Vagina (tissue), 2 donors: ENCODE data around the gene HMGA1.

Experiments
- CTCF ChIP-seq, 3 experiments: fragments of 450-650 bp in 2 of 3; fragments of 200-600 bp in 1 of 3; sonication (generic) in 1 of 3; IDR thresholded peaks; one replicate each; pipeline ENCODE4 v1.5.1; 2017 to 2019; ENCODE audit warnings: antibody characterized with exemption in 3 of 3, mild to moderate bottlenecking in 2 of 3, moderate library complexity in 2 of 3
- POLR2A ChIP-seq, 2 donors: fragments of 450-650 bp; IDR thresholded peaks; one replicate each; pipeline ENCODE4 v1.6.1; 2017; ENCODE audit warnings: antibody characterized with exemption in 2 of 2, mild to moderate bottlenecking in 2 of 2, moderate library complexity in 2 of 2
- POLR2AphosphoS5 ChIP-seq, 2 donors: sonication (generic); formaldehyde crosslinking; IDR thresholded peaks; one replicate each; pipeline ENCODE4 v1.9.0; 2017; ENCODE audit warnings: antibody characterized with exemption in 2 of 2, mild to moderate bottlenecking in 2 of 2, low read depth in 1 of 2; ENCODE audit not compliant: insufficient read depth in 1 of 2

- no peak for TF ChIP-seq POLR2A (IDR thresholded peaks at IDR 0.05)
- TF ChIP-seq CTCF (IDR thresholded peaks at IDR 0.05): no peak
- TF ChIP-seq POLR2AphosphoS5 (IDR thresholded peaks at IDR 0.05; ENCODE audit: insufficient read depth in 1 of 2, low read depth in 1 of 2): no peak
These were observed 41.1 kb downstream of the HMGA1 start for GRCh38 chr6:34277763-34278112.
